ENCODE results near the gene KAT6B. TPM values are rescaled to one million over a fixed set of nuclear protein-coding genes. Genes with fewer than 3 reads are reported as not detected.

The KAT6B gene
- total and polyA plus RNA-seq, 10 of the 15 experiments (the other 5 are each of a cell fraction or from before 2014, with no cell fraction given) = 2.7 to 22.6 (median 15.7) TPM

DNA sequence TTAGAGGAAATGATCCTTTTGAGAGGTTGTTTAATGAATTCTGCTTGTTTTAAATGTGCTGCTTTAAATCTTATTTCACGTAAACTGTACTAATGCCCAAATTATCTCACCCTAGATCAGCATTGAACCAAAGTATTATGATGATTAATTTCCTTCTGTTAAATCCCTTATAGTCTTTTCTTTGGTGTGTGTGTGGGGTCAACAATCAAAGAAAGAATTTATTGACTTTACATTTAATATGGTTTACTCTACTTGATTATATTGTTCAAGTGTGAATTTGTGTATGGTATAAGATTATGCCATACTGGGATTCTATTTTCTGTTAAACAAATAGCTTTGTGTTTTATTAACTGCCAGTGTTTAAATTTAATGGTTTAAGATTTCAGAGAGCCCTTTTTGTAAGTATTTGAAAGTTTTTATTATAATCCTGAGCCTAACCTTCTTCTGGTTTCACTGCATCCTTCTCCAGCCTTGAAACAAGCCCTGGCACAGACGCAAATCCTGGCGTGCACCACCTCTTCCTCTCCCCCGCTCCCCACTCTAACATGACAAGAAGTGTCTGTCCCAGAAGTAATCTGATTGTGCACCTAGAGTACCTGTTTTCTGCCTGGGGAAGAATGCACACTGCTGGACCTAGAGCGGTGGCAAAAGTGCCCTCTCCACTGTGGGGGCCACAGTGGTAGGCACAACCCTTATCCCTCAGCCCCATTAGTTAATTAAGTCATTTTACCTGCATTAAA is 70.6 kb downstream of the KAT6B start:
- peaks cover 44% of the 10 kb centered on the region for H3K79me2 ChIP-seq (ENCODE audit: control insufficient read depth, insufficient read depth, low read length)
- no peaks in the 10 kb centered on the region for H3K27me3 ChIP-seq (replicated peaks in 1 of 2; ENCODE audit: control insufficient read depth in 2 of 2, insufficient read depth in 2 of 2, low read length in 1 of 2)
- peaks cover 41% of the 10 kb centered on the region for H3K4me1 ChIP-seq (ENCODE audit: control insufficient read depth, insufficient read depth, low read length)
- no peak overlapping the region for H3K27ac ChIP-seq (ENCODE audit: control insufficient read depth, insufficient read depth)
- H3K36me3 ChIP-seq (ENCODE audit: control insufficient read depth in 2 of 2, insufficient read depth in 2 of 2, low read length in 1 of 2) = no peaks in the 10 kb centered on the region; a peak in 1 of 4 replicates
- SMC1A ChIA-PET (ENCODE audit: uncharacterized antibody, unreplicated experiment) = interaction anchor here (0.7 to 4.2 kb wide), 18 partner anchors 8 to 124 kb away, joined by 3 to 31 read pairs (median 4); no protein-coding TSS in a partner anchor
- no peaks in the 10 kb centered on the region for H4K20me1 ChIP-seq (ENCODE audit: control insufficient read depth, insufficient read depth)
- no TSS peak for BruUV-seq (replicated peaks)
- POLR2A ChIA-PET = interaction anchor here (0.6 to 1.7 kb wide), 6 partner anchors 8 to 273 kb away, joined by 3 to 7 read pairs (median 4); no protein-coding TSS in a partner anchor
- H3K4me3 ChIP-seq = no peak overlapping the region
- H2AFZ ChIP-seq (ENCODE audit: control insufficient read depth, low read depth, low read length) = no peak overlapping the region
- H3K9ac ChIP-seq (ENCODE audit: control insufficient read depth, insufficient read depth, low read length) = no peak overlapping the region
- WGBS (ENCODE audit: insufficient coverage, insufficient replicate concordance, low lambda C conversion rate, missing lambda C conversion rate) = 97% methylated on average over 5 of the region's 5 CpGs
- no peak for DNase-seq (ENCODE audit: low read depth, low spot score)
- RAD21 ChIA-PET (ENCODE audit: unreplicated experiment) = interaction anchor here (0.5 to 2.1 kb wide), 9 partner anchors 16 to 646 kb away, joined by 3 to 10 read pairs (median 5); partner anchors contain the start of gene KAT6B
- H3K4me2 ChIP-seq (ENCODE audit: control insufficient read depth, insufficient read depth) = no peak overlapping the region
- TF ChIP-seq POU2F2 (IDR thresholded peaks at IDR 0.05; ENCODE audit: borderline replicate concordance, low read depth, low read length) (no peak), NFYA (IDR thresholded peaks at IDR 0.05; ENCODE audit: borderline replicate concordance, low read depth, low read length) (no peak), CHD2 (IDR thresholded peaks at IDR 0.05; ENCODE audit: borderline replicate concordance, low read depth, low read length) (no peak), NR2F1 (conservative IDR thresholded peaks at IDR 0.05) (no peak), PAX5 (IDR thresholded peaks at IDR 0.05; ENCODE audit: borderline replicate concordance, low read depth, low read length) (no peak), CREM (IDR thresholded peaks at IDR 0.05; ENCODE audit: low read depth) (no peak), MTA2 (IDR thresholded peaks at IDR 0.05; ENCODE audit: low read depth) (no peak), ZNF217 (IDR thresholded peaks at IDR 0.05) (no peak), IRF4 (IDR thresholded peaks at IDR 0.05; ENCODE audit: low read depth, low read length) (no peak), STAT3 (IDR thresholded peaks at IDR 0.05; ENCODE audit: low read depth, low read length) (no peak), BCLAF1 (IDR thresholded peaks at IDR 0.05) (no peak), ZNF384 (IDR thresholded peaks at IDR 0.05; ENCODE audit: borderline replicate concordance, low read depth, low read length) (no peak), MEF2B (IDR thresholded peaks at IDR 0.05; ENCODE audit: partially characterized antibody, poor library complexity, severe bottlenecking) (no peak), TCF3 (IDR thresholded peaks at IDR 0.05; ENCODE audit: borderline replicate concordance, insufficient read depth, low read depth, low read length) (no peak), PAX8 (IDR thresholded peaks at IDR 0.05) (no peak)
- TF ChIP-seq, protein P1, sequence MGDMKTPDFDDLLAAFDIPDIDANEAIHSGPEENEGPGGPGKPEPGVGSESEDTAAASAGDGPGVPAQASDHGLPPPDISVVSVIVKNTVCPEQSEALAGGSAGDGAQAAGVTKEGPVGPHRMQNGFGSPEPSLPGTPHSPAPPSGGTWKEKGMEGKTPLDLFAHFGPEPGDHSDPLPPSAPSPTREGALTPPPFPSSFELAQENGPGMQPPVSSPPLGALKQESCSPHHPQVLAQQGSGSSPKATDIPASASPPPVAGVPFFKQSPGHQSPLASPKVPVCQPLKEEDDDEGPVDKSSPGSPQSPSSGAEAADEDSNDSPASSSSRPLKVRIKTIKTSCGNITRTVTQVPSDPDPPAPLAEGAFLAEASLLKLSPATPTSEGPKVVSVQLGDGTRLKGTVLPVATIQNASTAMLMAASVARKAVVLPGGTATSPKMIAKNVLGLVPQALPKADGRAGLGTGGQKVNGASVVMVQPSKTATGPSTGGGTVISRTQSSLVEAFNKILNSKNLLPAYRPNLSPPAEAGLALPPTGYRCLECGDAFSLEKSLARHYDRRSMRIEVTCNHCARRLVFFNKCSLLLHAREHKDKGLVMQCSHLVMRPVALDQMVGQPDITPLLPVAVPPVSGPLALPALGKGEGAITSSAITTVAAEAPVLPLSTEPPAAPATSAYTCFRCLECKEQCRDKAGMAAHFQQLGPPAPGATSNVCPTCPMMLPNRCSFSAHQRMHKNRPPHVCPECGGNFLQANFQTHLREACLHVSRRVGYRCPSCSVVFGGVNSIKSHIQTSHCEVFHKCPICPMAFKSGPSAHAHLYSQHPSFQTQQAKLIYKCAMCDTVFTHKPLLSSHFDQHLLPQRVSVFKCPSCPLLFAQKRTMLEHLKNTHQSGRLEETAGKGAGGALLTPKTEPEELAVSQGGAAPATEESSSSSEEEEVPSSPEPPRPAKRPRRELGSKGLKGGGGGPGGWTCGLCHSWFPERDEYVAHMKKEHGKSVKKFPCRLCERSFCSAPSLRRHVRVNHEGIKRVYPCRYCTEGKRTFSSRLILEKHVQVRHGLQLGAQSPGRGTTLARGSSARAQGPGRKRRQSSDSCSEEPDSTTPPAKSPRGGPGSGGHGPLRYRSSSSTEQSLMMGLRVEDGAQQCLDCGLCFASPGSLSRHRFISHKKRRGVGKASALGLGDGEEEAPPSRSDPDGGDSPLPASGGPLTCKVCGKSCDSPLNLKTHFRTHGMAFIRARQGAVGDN (IDR thresholded peaks at IDR 0.05) = no peak
- H3K9me3 ChIP-seq (replicated peaks; ENCODE audit: control insufficient read depth, insufficient read depth, low read length) = no peaks in the 10 kb centered on the region; the same call in 2 of the 3 replicates
- in situ Hi-C loops (cut with MboI) (no loop called here), intact Hi-C loops (cut with micrococcal nuclease; ENCODE audit: unreplicated experiment) (loop anchor here (5.0 to 10.0 kb wide), 2 partner anchors 115 to 632 kb away; no protein-coding TSS in a partner anchor)
- ATAC-seq = no peak
- FAIRE-seq = no peak
- CTCF ChIA-PET = interaction anchor here (0.6 to 1.2 kb wide), 4 partner anchors 7 to 704 kb away, joined by 3 to 5 read pairs (median 4); no protein-coding TSS in a partner anchor
